ENCODE results near the gene OLFM4. TPM values are rescaled to one million over a fixed set of nuclear protein-coding genes. Genes with fewer than 3 reads are reported as not detected.

Gene OLFM4
- total and polyA plus RNA-seq, 2 donors (not counting 1 experiment from before 2014, with no cell fraction given), result not detected

GRCh38 chr13:52992110-52992509 lies 36.5 kb upstream of the OLFM4 start:
- Histone ChIP-seq H3K9ac (ENCODE audit: insufficient read depth, low read length) (no peak overlapping the region), H2AFZ (ENCODE audit: low read length) (no peak overlapping the region), H3K27ac (ENCODE audit: insufficient read depth, low read length) (no peak overlapping the region), H3K9me3 (ENCODE audit: control insufficient read depth, insufficient read depth, low read depth, low read length) (no peaks in the 10 kb centered on the region), H3K36me3 (ENCODE audit: control insufficient read depth, insufficient read depth, low read length) (no peaks in the 10 kb centered on the region), H3K4me1 (ENCODE audit: control insufficient read depth, extremely low read depth, insufficient read depth, low read length) (no peaks in the 10 kb centered on the region), H4K20me1 (ENCODE audit: control insufficient read depth, extremely low read depth, insufficient read depth, low read length) (no peaks in the 10 kb centered on the region), H3K4me2 (ENCODE audit: extremely low read depth, insufficient read depth, low read length) (no peak overlapping the region), H3K79me2 (ENCODE audit: control insufficient read depth, insufficient read depth, low read length) (no peaks in the 10 kb centered on the region), H3K27me3 (ENCODE audit: control insufficient read depth, insufficient read depth, low read length) (no peaks in the 10 kb centered on the region), H3K4me3 (replicated peaks in 1 of 4; ENCODE audit: control extremely low read depth in 1 of 4, insufficient read depth in 1 of 4, low read depth in 3 of 4, low read length in 4 of 4) (no peak overlapping the region)
- DNase-seq (ENCODE audit: low read depth in 2 of 2), result no peak
- no peak for TF ChIP-seq CTCF (conservative IDR thresholded peaks at IDR 0.05 in 1 of 2, IDR thresholded peaks at IDR 0.05 in 1 of 2; ENCODE audit: low read depth in 1 of 2, low read length in 2 of 2)
- no peak for TF ChIP-seq EZH2 (IDR thresholded peaks at IDR 0.05; ENCODE audit: low read length, missing control alignments)

GRCh38 chr13:52994051-52994450 lies 34.6 kb upstream of the OLFM4 start:
- H4K20me1 ChIP-seq (ENCODE audit: control insufficient read depth, extremely low read depth, insufficient read depth, low read length), result no peaks in the 10 kb centered on the region
- no peak overlapping the region for H3K27ac ChIP-seq (ENCODE audit: insufficient read depth, low read length)
- no peak overlapping the region for H3K9ac ChIP-seq (ENCODE audit: insufficient read depth, low read length)
- H3K27me3 ChIP-seq (ENCODE audit: control insufficient read depth, insufficient read depth, low read length), result no peaks in the 10 kb centered on the region
- TF ChIP-seq CTCF (conservative IDR thresholded peaks at IDR 0.05 in 1 of 2, IDR thresholded peaks at IDR 0.05 in 1 of 2; ENCODE audit: low read depth in 1 of 2, low read length in 2 of 2), result no peak
- no peak for TF ChIP-seq EZH2 (IDR thresholded peaks at IDR 0.05; ENCODE audit: low read length, missing control alignments)
- H2AFZ ChIP-seq (ENCODE audit: low read length), result no peak overlapping the region
- no peaks in the 10 kb centered on the region for H3K36me3 ChIP-seq (ENCODE audit: control insufficient read depth, insufficient read depth, low read length)
- no peak overlapping the region for H3K4me3 ChIP-seq (replicated peaks in 1 of 4; ENCODE audit: control extremely low read depth in 1 of 4, insufficient read depth in 1 of 4, low read depth in 3 of 4, low read length in 4 of 4)
- no peak overlapping the region for H3K4me2 ChIP-seq (ENCODE audit: extremely low read depth, insufficient read depth, low read length)
- no peaks in the 10 kb centered on the region for H3K79me2 ChIP-seq (ENCODE audit: control insufficient read depth, insufficient read depth, low read length)
- no peaks in the 10 kb centered on the region for H3K4me1 ChIP-seq (ENCODE audit: control insufficient read depth, extremely low read depth, insufficient read depth, low read length)
- no peaks in the 10 kb centered on the region for H3K9me3 ChIP-seq (ENCODE audit: control insufficient read depth, insufficient read depth, low read depth, low read length)
- DNase-seq (ENCODE audit: low read depth in 2 of 2), result no peak

GRCh38 chr13:52994865-52995264 lies 33.7 kb upstream of the OLFM4 start:
- H4K20me1 ChIP-seq (ENCODE audit: control insufficient read depth, extremely low read depth, insufficient read depth, low read length), result no peaks in the 10 kb centered on the region
- H3K4me3 ChIP-seq (replicated peaks in 1 of 4; ENCODE audit: control extremely low read depth in 1 of 4, insufficient read depth in 1 of 4, low read depth in 3 of 4, low read length in 4 of 4), result no peak overlapping the region
- no peak overlapping the region for H2AFZ ChIP-seq (ENCODE audit: low read length)
- no peak for DNase-seq (ENCODE audit: low read depth in 2 of 2)
- no peaks in the 10 kb centered on the region for H3K79me2 ChIP-seq (ENCODE audit: control insufficient read depth, insufficient read depth, low read length)
- H3K27ac ChIP-seq (ENCODE audit: insufficient read depth, low read length), result no peak overlapping the region
- H3K9me3 ChIP-seq (ENCODE audit: control insufficient read depth, insufficient read depth, low read depth, low read length), result no peaks in the 10 kb centered on the region
- no peak overlapping the region for H3K9ac ChIP-seq (ENCODE audit: insufficient read depth, low read length)
- H3K27me3 ChIP-seq (ENCODE audit: control insufficient read depth, insufficient read depth, low read length), result no peaks in the 10 kb centered on the region
- H3K36me3 ChIP-seq (ENCODE audit: control insufficient read depth, insufficient read depth, low read length), result no peaks in the 10 kb centered on the region
- TF ChIP-seq CTCF (conservative IDR thresholded peaks at IDR 0.05 in 1 of 2, IDR thresholded peaks at IDR 0.05 in 1 of 2; ENCODE audit: low read depth in 1 of 2, low read length in 2 of 2) (no peak), EZH2 (IDR thresholded peaks at IDR 0.05; ENCODE audit: low read length, missing control alignments) (no peak)
- H3K4me2 ChIP-seq (ENCODE audit: extremely low read depth, insufficient read depth, low read length), result no peak overlapping the region
- no peaks in the 10 kb centered on the region for H3K4me1 ChIP-seq (ENCODE audit: control insufficient read depth, extremely low read depth, insufficient read depth, low read length)

Data from fibroblast of lung (primary cell).